SIG-M5 (cell line): ENCODE results near the gene FBRSL1.

ENCODE experiments used
- DNase-seq: peaks from one replicate; lab custom pipeline; 2025; lab: John Stamatoyannopoulos, UW

Gene FBRSL1

DNA sequence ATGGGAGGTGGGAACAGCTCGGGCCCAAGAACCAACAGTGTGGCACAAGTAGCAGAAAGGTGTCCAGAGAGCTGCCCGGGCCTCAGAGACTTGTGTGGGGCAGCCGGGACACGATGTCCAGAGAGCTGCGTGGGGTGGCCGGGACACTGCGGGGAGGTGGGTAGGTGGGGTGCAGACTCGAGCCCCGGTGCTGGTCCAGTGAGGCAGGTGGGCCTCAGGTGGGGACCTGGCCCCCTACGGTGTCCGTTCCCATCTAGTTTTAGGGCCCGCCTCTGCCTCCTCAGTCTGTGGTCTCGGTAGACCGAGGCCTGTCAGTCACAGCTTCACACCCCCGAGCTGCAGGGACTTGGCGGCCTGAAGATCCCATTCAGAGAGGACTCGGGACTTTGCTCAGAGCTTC, 6.3 kb upstream of the FBRSL1 start:
- DNase-seq, result no peak

DNA sequence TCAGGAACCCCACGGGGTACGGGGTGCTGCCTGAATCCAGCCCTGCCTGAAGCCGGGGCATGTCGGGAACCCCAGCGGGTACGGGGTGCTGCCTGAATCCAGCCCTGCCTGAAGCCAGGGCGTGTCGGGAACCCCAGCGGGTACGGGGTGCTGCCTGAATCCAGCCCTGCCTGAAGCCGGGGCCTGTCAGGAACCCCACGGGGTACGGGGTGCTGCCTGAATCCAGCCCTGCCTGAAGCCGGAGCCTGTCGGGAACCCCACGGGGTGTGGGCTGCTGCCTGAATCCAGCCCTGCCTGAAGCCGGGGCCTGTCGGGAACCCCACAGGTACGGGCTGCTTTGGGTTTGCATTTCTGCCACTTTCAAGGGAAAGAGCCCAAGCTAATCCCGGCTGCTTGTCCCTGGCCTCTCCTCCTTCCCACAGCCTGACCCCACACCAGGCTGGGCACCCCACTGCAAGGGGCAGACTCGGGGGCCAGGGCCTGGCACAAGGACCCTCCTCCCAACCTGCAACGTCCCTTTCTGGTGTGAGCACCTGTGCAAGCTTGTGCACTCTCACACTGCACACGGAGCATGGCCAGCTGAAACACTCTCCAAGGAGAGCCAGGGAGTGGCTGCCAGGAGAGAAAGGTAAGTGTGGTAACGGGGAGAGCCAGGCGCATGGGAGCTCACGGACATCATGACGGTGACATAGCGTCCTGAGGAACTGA, 5.6 kb upstream of the FBRSL1 start:
- no peak for DNase-seq

DNA sequence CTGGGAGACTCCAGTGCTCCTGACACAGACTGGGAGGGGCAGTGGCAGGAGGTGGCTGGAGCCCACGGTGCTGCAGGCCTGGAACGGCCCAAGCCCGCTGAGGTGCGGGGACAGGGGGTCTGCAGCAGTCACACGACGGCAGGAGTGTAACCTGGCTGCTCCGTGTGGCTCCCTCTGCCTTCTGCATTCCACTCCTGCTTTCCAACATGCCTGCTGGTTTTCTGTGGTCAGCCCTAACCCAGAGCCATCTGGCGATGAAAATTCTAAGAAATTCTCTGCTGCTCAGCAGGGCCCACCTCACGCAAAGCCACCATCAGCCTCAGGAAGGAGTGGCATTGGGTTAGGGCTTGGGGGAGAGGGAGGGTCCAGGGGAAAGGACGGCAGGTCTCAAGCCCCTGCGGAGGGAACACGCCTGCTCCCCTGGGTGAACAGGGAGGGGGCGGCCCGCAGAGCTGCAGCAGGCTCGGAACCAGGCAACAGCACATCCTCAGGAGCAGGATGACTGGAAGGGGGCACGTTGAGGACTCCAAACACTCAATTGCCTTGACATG, 5.0 kb upstream of the FBRSL1 start:
- no peak for DNase-seq

- DNase-seq, result no peak
Observed at GRCh38 chr12:132485619-132486018, 4.3 kb upstream of the FBRSL1 start.

DNA sequence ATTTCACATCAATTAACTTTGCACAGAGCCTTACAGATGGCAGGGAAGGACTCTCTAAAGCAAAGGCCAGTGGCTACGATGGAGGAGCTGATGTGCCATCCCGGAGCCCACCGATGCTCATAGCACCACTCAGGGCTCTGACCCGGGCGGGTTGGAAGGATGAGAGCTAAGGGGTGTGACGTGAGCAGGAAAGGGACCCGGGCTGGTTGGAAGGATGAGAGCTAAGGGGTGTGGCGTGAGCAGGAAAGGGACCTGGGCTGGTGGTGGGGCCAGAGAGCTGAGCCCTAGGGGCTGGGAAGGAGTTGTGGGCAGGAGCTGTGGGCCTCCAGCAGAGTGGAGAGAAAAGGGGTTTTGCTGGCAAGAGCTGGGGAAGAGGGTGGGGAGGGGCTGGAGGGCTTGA, 3.8 kb upstream of the FBRSL1 start:
- no peak for DNase-seq

GRCh38 chr12:132486576-132486975, 3.4 kb upstream of the FBRSL1 start:
- DNase-seq, result no peak

GRCh38 chr12:132487311-132487741, 2.6 kb upstream of the FBRSL1 start:
- no peak for DNase-seq

GRCh38 chr12:132488127-132489077, 1.5 kb upstream of the FBRSL1 start:
- DNase-seq, result no peak

DNA sequence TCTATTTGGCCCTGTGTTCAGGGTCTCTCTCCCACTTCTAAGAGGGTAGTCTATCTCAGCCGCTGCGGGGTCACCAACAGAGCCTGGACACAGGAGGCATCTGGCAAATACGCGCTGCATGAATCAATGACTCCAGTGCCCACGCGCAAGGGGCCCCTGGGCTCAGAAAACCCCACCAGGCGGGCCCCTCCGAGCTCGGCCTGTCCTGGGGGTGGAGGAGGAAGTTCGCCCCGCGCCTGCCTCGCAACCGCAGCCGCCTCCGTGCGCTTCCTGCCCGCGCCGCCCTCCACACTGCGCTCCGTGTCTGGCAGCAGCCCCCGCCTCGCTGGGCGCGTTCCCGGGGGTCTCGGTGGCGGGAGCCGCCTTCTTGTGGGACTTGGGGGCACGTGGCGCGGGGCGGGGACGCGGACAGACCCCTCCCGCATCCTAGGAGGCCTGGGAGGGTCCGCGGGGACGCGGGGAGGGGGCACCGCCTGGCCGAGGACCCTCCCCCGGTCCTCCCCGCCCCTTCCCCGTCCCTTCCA, 811 bp upstream of the FBRSL1 start:
- DNase-seq, result no peak

GRCh38 chr12:132490422-132491137, 629 bp downstream of the FBRSL1 start:
- DNase-seq, result no peak

- DNase-seq, result no peak
Observed at GRCh38 chr12:132491138-132491663, 1.2 kb downstream of the FBRSL1 start.

DNA sequence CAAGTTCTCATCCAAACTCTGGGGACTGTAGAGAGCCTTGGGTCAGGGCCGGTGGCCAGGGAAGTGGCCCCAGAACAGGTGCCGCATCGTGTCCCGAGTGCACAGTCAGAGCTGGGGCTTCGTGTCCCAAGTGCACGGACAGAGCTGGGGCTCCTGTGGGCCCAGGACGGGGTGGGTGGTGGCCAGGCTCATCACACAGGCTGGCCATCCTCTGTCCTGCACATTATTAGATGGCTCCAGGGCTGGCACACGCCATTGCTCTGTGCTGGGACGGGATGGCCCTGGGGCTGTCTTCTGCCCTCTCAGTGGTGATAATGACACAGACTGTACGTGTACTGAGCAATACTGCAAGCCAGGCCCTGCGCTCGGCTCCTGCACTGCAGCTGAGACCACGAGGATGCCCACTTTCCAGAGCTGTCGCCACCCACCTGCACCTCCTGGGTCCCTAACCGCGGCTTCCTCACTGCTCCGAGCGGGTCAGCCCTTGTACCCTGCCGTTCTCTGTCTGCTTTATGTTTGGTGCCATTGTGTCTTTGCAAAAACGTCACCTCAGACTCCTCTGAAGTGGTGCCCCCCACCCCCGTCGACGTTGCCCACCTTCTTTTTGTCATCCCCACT, 1.9 kb downstream of the FBRSL1 start:
- no peak for DNase-seq

GRCh38 chr12:132492522-132492921, 2.6 kb downstream of the FBRSL1 start:
- DNase-seq, result no peak

DNA sequence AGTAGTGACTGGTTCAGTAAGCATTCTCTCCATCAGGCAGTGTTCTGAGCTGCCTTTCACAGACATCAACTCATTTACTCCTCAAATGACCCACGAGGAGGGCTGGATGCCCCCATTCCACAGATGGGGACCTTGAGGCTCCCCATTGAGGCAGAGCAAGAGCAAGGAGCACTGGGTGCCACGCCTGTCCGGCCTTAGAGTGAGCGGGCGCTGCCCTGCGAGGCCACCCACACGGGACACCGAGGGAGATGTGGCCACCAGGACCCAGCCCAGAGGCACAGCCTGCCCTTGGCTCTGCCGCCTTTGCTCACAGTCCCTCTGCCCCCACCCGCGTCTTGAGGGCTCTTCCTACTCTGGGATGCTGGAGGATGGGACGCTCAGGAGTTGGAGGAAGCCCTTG, 3.0 kb downstream of the FBRSL1 start:
- no peak for DNase-seq

- DNase-seq, result no peak
Observed at GRCh38 chr12:132493482-132494178, 3.7 kb downstream of the FBRSL1 start.

- DNase-seq, result no peak
Observed at GRCh38 chr12:132494294-132495164, 4.6 kb downstream of the FBRSL1 start.

- DNase-seq, result no peak
Observed at GRCh38 chr12:132495165-132495544, 5.2 kb downstream of the FBRSL1 start.

DNA sequence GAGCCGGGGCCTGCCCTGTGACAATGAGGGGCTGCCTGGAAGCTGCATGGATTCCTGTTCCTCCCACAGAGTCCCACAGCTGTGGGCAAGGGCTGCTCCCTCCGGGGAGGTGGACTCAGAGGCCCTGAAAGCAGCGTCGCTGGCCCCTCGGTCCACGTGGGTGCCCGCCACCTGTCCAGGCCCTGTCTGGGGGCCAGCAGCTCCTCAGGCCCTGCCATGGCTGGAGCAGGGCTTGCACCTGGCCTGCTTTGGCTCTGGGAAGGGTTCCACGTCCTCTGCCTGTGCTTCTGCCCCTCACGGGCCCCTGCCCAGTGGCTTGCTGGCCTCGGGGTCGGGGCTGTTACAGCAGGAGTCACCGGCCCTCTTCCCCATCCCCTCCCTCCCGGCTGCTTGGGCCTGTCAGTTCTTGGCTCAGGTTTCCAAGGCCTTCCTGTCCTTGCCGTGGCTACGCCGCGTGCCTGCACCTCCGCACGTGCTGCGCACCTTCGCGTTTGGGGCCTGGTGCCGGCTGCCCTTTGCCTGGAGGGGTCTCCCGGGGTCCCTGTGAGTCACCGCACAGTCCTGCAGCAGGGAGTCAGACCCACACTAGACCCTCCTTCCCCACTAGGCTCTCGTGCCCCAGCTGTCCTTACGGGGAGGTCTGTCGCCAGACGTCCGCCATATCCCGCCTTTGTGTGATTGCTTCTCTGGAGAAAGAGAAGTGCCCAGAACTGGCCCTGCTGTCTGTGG, 5.8 kb downstream of the FBRSL1 start:
- DNase-seq, result no peak

DNA sequence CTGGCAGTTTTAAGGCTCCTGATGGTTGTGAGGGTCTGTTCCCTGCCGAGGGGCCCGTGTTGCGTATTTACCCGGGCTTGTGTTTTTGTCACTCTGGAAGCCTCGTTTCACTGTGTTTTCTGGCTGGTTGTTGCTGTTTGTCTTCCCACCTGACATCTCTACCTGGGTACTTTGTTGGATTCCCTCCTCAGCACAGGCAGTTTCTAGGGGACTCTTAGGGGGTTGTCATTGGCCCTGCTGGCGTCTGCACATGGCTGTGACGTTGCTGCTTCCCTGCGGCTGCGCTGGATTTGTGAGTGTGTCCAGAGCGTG, 6.4 kb downstream of the FBRSL1 start:
- no peak for DNase-seq
